GM18502 (cell line): ENCODE data around the gene RPS16.
"Not testable (repeated sequence)": the region's sequence is repeated elsewhere in the genome, so short reads cannot be mapped to it uniquely, and the experiment has no call there.

Experiments used
- ATAC-seq: cut with Tn5 transposase; IDR thresholded peaks from one replicate; pipeline ENCODE4 v1.9.1; 2021; ENCODE audit warnings: mild to moderate bottlenecking; ENCODE audit not compliant: unreplicated experiment, poor library complexity

RPS16 gene

GRCh38 chr19:39435499-39436349, at the start of gene RPS16:
Gene RPS16, minus strand, starts transcription at chr19:39435949. Its CDS starts 54 bp downstream, at chr19:39435895.
- ATAC-seq: peak; percentile 71

- no peak for ATAC-seq
Observed at GRCh38 chr19:39483141-39483540, 47.4 kb upstream of the RPS16 start.

GRCh38 chr19:39481676-39482075, 45.9 kb upstream of the RPS16 start:
- ATAC-seq: no peak

GRCh38 chr19:39481229-39481545, 45.4 kb upstream of the RPS16 start:
- no peak for ATAC-seq

GRCh38 chr19:39480337-39481228, 44.8 kb upstream of the RPS16 start, which contains the start of gene TIMM50:
Gene TIMM50, plus strand, starts transcription at chr19:39480838. Its CDS starts 16 bp downstream, at chr19:39480854.
- peak; percentile 88 for ATAC-seq

- ATAC-seq: no peak
Observed at GRCh38 chr19:39479916-39480315, 44.2 kb upstream of the RPS16 start.

GRCh38 chr19:39479319-39479801, 43.6 kb upstream of the RPS16 start:
- ATAC-seq: not testable (repeated sequence)

GRCh38 chr19:39475748-39476147, 40.0 kb upstream of the RPS16 start:
- no peak for ATAC-seq

GRCh38 chr19:39474139-39474620, 38.4 kb upstream of the RPS16 start:
- ATAC-seq: no peak

GRCh38 chr19:39473443-39473960, 37.8 kb upstream of the RPS16 start:
- no peak for ATAC-seq

- no peak for ATAC-seq
Observed at GRCh38 chr19:39472746-39473442, 37.1 kb upstream of the RPS16 start.

- ATAC-seq: no peak
Observed at GRCh38 chr19:39471756-39472536, 36.2 kb upstream of the RPS16 start.

GRCh38 chr19:39470724-39471339, 35.1 kb upstream of the RPS16 start:
- no peak for ATAC-seq

- no peak for ATAC-seq
Observed at GRCh38 chr19:39469567-39469966, 33.8 kb upstream of the RPS16 start.

- ATAC-seq: no peak
Observed at GRCh38 chr19:39469036-39469435, 33.3 kb upstream of the RPS16 start.

- ATAC-seq: no peak
Observed at GRCh38 chr19:39467941-39468340, 32.2 kb upstream of the RPS16 start.

- ATAC-seq: no peak
Observed at GRCh38 chr19:39465956-39466747, 30.4 kb upstream of the RPS16 start.

GRCh38 chr19:39463403-39463802, 27.7 kb upstream of the RPS16 start:
- no peak for ATAC-seq
